SH-SY5Y (cell line): ENCODE data around the gene CCDC60.

Experiments
- GATA2 ChIP-seq: IDR thresholded peaks from 2 replicates; pipeline ENCODE4 v1.6.1; 2011; ENCODE audit warnings: mild to moderate bottlenecking, low read depth, low read length
- GATA3 ChIP-seq: IDR thresholded peaks from 2 replicates; pipeline ENCODE4 v1.6.1; 2011; ENCODE audit warnings: low read depth, mild to moderate bottlenecking, low read length, moderate library complexity

- TF ChIP-seq GATA3 (peak; percentile 21; the same call in 1 of the 2 replicates), GATA2 (peak; percentile 77)
Observed at GRCh38 chr12:119343130-119343529, 8.6 kb downstream of the CCDC60 start.
